HL-60 (cell line): ENCODE data around the gene ITCH.

ENCODE experiments used
- CTCF ChIP-seq: IDR thresholded peaks from one replicate; pipeline ENCODE4 v1.5.1; 2011; ENCODE audit warnings: low read length, control low read depth, inconsistent platforms; ENCODE audit not compliant: insufficient read depth
- GABPA ChIP-seq: IDR thresholded peaks from 2 replicates; pipeline ENCODE4 v1.6.1; 2012; ENCODE audit warnings: low read depth
- POLR2AphosphoS5 ChIP-seq: IDR thresholded peaks from 2 replicates; pipeline ENCODE4 v1.6.1; 2012; ENCODE audit warnings: low read depth
- REST ChIP-seq: IDR thresholded peaks from 2 replicates; pipeline ENCODE4 v1.6.1; 2012; ENCODE audit warnings: low read depth; ENCODE audit not compliant: insufficient replicate concordance

GRCh38 chr20:34332262-34332920 lies 30.7 kb upstream of the ITCH start:
- no peak for TF ChIP-seq CTCF
- TF ChIP-seq GABPA = no peak
- no peak for TF ChIP-seq REST
- no peak for TF ChIP-seq POLR2AphosphoS5
